AML-193 (cell line): Measurements from ENCODE around the gene D2HGDH.
"Not testable (repeated sequence)": the region's sequence is repeated elsewhere in the genome, so short reads cannot be mapped to it uniquely, and the experiment has no call there.

Source experiments
- DNase-seq, 2 experiments: peaks; one replicate each; lab custom pipeline; 2025; lab: John Stamatoyannopoulos, UW

D2HGDH gene

DNA sequence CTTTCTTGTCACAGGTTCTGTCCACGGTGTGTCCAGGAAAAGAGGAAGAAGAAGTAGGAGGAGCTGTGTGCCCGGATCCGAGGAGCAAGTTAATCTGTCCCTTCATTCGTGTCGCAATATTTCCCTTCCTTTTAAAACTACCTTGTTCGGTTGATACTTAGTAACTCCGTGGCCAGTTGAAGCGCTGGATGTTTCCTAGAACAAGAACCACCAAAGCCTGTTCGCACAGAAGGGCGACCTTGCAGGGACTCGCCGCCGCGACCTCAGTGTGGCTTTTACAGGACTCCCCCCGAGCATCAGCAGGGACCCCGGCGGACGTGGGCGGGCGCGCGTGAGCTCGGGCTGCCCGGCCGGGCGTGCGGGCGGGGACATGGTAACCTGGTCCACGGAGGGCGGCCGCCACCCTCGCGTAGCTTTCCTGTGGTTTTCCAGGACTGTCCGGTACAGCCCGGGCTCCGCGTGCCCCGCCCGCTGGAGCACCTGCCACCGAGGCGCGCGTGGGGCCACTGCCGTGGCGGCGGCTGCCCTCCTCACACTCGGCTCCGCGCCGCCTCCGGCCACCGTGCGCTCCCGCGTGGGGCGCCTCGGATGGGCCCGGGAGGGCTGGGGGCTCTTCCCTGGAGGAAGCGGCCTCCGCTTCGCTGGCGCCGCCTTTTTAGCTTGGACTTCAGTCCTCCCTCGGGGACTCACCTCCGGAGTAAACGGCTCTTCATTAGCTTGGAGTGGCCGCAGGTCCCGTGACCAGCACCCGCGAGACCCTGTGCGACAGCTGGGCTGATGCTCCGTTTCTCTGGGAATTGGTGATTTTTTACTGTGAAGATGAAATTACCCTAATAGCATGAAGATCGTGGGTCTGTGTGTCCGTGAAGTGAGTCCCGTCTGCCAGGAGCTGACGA is 9.2 kb upstream of the D2HGDH start:
- DNase-seq: no peak

DNA sequence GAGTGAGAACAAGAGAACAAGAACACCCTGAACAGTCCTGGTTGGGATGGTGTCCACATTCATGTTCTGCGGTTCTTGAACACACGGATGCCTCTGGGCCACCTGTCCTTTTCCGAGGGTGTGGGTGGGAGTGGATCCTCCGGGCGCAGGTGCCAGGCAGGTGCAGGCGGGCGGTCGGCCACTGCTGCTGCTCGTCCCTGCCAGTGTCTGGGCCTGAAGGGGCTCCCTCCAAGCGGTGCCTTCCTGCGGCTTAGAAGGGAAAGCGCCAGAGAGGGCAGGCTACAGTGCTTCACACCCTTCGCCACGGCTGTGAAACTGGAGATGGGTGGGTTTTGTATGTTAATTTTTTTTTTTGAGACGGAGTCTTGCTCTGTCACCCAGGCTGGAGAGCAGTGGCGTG is 8.0 kb upstream of the D2HGDH start:
- no peak for DNase-seq

DNA sequence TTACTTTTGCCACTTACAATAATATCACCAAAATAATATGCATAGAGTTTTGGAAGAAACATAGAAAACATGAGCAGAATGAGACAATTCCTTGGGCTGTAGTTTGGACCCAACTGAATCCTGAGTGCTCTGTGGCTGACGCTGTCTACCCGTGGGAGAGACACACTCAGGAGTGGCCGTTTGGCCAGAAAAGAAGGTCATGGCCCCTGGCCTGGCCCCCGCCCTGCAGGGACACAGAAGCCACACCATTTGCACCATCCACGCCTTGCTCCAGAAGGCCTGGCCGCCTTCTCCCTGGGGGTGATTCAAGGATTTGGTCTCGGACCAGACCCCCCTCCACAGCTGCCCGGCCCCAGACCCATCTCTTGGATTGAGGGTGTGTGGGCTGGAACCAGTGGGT is 6.4 kb upstream of the D2HGDH start:
- no peak for DNase-seq

DNA sequence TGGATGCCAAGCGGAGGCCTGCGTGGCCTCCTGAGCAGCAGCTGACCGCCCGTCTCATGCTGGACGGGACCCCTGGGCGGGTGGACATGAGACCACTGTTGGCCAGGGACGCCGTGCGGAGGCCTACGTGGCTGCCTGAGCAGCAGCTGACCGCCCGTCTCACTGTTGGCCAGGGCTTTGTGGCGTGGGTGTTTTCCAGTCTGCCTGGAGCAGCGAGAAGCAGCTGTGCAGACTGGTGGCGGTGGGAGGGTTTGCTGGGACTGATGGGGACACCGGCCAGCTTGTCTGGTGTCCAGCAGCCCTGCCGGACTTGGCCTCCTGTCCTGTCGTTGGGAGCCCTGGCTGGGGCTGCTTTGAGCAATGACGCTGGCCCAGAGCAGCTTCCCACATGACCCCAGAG is 5.8 kb upstream of the D2HGDH start:
- DNase-seq: no peak

DNA sequence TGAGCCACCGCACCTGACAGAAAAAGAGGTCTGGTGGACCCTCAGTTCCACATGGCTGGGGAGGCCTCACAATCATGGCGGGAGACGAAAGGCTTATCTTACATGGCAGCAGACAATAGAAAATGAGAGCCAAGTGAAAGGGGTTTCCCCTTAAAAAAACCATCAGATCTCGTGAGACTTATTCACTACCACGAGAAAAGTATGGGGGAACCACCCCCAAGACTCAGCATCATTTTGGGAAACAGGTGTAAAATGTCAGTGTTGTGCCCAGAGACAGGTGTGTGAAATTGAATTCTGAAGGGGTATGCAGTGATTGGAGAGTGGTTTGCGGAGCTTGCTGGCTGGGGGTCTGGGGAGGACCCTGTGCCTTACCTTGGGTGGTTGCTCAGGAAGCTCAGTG is 4.6 kb upstream of the D2HGDH start:
- DNase-seq: no peak

DNA sequence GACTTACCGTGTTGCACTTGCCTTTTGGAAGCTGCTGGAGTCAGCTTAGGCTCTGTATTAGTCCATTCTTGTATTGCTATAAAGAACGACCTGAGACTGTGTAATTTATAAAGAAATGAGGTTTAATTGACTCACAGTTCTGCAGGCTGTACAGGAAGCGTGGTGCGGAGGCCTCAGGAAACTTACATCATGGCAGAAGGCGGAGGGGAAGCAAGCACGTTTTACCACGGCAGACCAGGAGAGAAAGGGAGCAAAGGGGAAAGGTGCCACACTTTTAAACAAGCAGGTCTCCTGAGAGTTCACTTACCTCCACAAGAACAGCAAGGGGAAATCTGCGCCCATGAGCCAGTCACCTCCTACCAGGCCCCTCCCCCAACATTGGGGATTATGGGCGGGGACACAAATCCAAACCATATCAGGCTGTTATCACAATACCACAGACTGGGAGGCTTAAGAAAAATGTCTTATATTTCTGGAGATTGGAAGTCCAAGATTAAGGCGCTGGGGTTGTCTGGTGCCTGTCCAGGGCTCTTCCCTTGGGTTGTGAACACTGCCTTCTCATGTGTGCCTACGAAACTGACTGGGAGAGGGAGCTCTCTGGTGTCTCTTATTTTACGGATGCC is 3.6 kb upstream of the D2HGDH start:
- no peak for DNase-seq

DNA sequence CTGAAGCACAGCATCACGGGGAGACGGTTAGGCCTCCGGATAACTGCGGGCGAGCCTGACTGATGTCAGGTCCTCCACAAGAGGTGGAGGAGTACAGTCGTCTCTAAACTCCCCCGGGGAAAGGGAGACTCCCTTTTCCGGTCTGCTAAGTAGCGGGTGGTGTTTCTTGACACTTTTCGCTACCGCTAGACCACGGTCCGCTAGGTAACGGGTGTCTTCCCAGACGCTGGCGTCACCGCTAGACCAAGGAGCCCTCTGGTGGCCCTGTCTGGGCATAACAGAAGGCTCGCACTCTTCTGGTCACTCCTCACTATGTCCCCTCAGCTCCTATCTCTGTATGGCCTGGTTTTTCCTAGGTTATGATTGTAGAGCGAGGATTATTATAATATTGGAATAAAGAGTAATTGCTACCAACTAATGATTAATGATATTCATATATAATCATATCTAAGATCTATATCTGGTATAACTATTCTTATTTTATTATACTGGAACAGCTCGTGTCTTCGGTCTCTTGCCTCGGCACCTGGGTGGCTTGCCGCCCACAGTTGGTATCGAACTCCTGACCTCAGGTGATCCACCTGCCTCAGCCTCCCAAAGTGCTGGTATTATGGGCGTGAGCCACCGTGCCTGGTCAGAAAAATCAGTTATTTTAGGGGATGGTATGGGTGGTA is 1.8 kb upstream of the D2HGDH start:
- DNase-seq: not testable (repeated sequence)

DNA sequence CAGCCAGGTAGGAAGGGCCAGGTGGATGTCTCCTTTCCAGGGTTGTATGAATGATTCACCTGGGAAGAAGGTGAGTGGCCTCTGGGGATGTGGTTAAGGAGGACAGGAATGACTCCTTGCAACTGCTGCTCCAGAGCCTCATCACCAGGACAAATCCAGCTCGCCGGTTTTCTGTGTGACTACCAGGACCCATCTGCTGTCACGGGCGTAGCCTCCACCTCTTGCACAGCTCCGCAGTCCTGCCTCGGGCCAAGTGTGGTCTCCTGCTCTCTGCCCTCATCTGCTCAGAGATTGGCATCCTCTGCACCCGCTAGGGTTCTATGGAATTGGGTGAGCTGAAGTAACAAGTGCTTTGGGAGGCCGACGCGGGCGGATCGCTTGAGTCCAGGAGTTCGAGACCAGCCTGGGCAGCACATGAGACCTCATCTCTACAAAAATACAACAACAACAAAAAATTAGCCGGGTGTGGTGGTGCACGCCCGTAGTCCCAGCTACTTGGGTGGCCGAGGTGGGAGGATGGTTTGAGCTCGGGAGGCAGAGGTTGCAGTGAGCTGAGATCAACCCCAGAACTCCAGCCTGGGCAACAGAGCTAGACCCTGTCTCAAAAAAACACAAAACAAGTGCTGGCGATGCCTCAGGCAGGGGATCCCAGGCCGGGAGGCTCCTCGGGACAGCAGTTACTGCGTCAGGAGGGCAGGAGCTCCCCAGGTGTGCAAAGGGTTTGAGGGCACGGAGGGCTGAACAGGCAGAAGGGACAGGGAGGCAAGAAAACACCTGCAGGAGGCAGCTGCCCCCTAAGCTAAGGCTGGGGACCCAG is 831 bp upstream of the D2HGDH start:
- DNase-seq: no peak

DNA sequence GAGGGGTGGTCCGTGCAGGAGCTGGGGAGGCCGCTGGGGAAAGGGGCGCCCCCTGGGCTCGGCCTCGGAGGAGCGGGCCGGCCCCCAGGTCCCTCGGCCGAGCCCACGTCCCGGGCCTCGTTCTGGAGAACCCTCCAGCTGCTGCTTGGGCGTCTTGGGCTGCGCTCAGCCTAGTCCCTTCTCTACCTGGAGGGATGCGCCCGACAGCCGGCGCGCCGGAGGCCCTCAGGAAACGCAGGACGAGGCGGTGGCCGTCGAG is 293 bp upstream of the D2HGDH start:
- no peak for DNase-seq

DNA sequence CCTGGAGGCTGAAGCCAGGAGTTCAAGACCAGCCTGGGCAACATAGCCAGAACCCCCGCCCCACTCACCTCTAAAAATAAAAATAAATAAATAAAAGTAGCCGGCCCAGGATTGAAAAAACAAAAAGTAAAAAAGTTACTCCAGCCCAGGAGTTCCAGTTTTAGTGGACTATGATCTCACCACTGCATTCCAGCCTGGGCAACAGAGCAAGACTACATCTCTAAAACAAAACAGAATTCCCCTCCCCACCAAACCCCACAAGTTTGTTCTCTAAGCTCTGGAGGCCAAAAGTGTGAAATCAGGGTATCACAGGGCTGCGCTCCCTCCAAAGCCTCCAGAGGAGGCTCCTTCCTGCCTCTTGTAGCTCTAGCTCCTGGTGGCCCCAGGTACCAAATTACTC is 1.7 kb downstream of the D2HGDH start:
- DNase-seq: no peak

DNA sequence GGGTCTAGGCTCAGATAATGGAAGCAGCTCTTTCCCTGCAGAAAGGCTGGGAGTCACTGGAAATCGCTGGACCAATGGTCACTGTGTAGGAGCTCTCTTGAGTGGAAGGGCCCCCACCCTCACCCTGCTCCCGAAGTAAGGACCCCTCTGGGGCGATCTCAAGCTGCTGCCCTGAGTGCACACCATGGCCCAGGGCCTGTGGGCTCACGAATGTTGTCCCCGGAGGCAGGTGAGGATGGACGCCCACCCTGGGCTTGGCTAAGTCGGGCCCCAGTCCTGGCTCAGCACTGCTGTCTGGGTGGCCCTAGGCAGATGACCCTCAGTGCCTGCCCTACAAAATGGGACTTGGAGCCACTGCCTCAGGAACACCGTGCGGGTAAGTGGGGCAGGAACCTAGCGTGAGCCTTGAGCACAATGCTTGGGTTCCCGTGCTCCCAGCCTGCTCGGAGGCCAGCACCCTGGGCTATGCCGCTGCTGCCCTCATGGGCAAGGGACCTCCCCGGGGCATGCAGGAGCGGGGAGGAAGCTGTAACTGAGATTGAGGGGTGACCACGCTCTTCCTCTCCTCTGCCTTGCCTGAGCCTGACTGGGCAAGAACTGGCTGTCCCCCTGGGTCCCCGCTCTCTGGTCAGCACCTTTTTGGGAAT is 3.7 kb downstream of the D2HGDH start:
- no peak for DNase-seq

DNA sequence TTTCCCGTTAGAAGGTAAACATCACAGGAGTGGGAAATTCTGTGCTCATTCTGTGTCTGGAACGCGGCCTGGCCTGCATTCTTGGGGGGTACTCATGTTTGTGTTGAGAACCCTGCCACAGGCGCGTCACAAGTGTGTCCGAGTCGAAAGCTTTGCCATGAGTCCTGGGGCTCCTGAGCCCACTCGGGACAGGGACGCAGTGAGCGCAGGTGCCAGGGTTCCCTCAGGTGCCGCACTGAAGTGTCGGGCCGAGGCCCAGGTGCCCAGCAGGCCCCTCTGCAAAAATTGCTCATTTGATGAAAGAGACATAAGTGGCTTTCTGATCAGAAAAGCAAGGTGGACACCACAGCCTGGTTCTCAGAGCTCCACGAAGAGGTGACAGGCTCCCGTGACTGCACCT is 4.7 kb downstream of the D2HGDH start:
- no peak for DNase-seq

DNA sequence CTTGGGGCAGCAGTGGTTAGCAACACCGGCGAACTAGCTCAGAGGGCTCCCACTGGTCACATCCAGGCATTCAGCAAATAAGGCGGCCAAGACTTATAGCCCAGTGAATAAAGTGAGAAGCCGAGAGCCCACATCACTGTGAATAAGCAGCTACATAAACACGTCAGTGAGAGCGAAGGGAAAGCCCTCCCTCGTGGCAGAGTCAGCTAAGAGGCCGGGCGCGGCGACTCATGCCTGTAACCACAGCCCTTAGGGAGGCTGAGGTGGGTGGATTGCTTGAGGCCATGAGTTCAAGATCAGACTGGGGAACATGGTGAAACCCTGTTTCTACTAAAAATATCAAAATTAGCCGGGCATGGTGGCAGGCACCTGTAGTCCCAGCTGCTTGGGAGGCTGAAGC is 5.2 kb downstream of the D2HGDH start:
- DNase-seq: no peak

DNA sequence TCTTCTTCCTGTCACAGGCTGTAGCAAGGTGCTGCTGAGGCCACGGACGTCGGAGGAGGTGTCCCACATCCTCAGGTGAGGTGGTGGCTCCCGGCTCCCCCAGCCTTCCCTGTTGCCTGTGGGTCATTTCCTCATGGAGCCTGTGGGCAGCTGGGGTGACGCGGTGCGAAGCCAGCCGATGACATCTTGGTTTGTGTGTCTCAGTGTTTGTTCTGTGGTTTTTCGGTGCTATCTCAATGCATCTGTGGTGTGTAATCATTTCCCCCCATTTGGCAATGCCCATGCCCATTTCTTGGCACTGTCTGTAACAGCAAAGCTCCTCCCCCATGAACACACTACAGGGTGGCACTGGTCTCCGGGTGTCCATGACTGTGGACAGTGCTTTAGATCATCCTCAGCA is 6.6 kb downstream of the D2HGDH start:
- DNase-seq: peak; percentile 76 to 78

DNA sequence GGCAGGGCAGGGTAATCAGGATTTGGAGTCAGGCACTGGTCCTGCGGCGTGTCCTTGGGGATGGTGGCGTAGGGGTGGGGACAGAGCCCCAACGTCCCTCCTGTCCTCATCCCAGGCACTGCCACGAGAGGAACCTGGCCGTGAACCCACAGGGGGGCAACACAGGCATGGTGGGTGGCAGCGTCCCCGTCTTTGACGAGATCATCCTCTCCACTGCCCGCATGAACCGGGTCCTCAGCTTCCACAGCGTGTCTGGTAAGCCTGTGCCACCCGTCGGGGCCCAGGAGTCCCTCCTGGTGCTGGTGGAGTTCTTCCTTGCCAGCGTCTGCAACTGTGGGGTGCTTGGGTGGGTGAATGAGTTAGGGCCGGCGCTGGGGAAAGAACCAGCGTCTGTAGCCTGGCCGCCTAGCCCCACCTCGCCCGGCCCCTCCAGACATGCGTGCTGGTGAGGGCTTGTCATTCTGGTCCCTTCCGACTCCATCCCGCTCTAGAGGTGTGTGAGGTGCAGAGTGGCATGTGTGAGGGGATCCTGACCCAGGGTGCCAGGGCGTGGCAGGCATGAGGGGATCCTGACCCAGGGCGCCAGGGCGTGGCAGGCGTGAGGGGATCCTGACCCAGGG is 8.0 kb downstream of the D2HGDH start:
- DNase-seq: no peak

DNA sequence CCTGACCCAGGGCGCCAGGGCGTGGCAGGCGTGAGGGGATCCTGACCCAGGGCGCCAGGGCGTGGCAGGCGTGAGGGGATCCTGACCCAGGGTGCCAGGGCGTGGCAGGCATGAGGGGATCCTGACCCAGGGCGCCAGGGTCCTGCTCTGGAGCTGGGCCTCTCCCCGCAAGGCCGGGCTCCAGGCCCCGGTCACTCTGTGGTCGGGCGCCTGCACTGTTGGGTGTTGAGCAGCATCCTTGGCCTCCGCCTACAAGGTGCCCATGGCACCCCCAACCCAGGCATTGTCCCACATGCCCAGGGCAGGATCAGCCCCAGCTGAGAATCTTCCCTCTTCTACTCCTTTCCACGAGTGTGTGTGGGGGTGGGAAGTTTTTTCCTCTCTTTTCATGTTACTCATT is 8.6 kb downstream of the D2HGDH start:
- not testable (repeated sequence) for DNase-seq

DNA sequence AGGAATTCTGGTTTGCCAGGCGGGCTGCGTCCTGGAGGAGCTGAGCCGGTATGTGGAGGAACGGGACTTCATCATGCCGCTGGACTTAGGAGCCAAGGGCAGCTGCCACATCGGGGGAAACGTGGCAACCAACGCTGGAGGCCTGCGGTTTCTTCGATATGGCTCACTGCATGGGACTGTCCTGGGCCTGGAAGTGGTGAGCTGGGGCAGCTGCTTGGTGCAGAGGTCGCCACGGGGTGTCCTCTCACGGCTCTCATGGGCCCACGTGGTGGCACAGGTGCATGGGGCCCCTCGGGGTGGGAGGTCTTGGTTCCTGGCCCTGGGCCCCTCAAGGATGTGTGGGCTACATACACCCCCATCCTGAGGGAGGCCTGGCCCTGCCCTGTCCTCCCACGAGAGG is 9.2 kb downstream of the D2HGDH start:
- DNase-seq: no peak

DNA sequence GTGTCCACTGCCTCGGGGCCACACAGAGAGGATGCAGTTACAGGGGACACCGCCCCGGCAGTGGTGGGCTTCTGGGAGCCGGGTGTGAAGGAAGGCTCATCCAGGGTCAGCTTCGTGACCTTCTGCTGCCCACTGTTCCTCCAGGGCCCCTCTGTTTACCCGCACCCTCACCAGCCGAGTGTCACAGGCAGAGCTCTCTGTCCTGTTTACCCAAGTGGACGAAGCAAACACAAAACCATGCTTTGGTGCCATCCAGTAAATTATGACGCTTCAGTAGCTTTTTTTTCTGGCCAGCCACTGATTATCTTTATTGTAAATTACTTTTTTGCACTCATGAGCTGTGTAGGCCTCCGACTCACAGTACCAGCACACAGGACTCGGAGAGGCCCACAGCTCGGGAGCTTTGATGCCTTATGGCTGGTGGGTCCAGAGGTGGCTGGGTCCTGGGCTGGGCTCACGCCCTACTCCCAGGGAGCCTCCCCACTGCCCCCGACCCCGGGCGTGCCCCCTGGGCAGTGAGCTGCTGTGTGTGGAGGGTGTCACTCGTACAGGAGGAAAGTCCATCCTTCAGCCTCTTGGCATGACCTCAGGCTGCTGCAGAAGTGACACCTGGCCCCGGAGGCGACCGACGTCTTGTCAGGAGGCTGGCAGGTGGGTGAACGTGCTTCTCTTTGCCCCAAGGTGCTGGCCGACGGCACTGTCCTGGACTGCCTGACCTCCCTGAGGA is 9.8 kb downstream of the D2HGDH start:
- DNase-seq: no peak

DNA sequence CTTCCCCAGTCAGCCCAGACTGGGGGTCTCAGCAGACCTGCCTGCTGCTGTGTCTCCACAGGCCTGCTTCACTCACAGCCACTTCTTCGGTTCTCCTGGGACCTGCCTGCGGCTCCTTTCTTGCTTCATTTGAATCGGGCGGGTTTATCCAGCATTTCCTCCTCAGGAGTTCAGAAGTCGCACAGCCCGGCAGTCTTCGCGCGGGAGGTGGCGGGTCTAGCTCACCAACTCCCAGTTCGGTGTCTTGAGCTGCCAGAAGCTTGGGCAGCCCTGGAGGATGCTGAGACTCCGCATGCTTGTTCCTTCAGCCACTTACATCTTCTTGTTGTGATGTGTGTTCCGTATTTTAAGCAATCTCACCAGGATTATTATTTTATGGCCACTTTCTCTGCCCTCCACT is 10.8 kb downstream of the D2HGDH start:
- DNase-seq: no peak

DNA sequence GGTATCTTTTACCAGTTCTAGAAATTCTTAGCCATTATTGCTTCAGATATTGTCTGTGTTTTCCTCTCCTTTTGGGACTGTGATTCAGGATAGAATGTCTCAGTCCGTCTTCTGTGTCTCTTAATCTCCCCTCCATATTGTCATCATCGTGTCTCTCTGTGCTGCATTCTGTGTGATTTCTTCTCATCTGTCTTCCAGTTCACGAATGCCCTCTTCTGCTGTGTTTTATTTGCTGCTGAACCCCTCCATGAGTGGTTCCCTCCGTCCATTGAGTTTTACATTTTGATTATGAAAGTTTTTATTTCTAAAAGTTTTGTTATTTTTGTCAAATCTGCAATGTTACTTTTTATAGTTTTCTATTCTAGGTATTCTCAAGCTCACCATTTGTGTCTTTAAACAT is 11.7 kb downstream of the D2HGDH start:
- DNase-seq: no peak
